Bladder microvascular endothelial cell (primary cell): ENCODE measurements around the gene SSBP1. TPM values are rescaled to one million over a fixed set of nuclear protein-coding genes. Genes with fewer than 3 reads are reported as not detected.

ENCODE experiments used
- total RNA-seq: library from RNA; depleted of rRNA; stranded (reverse); fragments of >200 nt; gene quantifications from 2 replicates; pipeline ENCODE4 v1.2.3, GENCODE V29; 2014

SSBP1 gene, protein sequence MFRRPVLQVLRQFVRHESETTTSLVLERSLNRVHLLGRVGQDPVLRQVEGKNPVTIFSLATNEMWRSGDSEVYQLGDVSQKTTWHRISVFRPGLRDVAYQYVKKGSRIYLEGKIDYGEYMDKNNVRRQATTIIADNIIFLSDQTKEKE
- total RNA-seq: 130 and 147 TPM in 2 replicates

DNA sequence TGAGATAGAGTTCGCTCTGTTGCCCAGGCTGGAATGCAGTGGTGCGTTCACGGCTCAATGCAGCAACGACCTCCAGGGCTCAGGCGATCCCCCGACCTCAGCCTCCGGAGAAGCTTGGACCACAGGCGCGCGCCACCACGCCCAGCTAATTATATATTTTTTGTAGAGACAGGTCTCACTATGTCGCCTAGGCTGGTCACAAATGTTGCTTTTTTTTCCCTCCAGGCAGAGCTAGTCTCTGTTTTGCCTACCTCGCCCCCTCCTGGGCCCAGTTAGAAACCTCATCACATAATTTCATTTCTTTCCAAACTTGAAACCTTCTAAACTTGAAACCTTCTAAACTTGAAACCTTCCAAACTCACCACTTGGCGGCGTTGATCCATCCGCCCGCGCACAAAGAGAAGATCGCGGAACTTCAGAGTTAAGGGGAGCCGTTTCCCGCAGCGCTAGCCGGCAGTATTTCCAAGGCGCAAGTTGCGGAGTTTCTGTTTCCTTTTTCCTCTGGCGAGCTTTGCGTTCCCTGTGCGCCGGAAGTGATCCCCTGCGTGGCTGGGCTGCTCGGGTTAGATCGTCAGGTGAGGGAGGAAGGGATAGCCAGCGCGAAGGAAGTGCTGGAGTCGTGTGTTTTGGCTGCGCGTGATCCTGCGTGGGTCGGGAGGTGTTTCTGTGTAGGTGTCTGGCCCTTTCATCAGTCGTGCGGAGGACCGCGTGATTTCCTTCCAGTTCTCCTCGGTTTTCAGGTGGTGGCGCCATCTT lies at the start of gene SSBP1:
SSBP1 (plus strand) TSS at position 523 of the 756 bp plus-strand sequence. CDS start 809 bp downstream, outside the sequence.

DNA sequence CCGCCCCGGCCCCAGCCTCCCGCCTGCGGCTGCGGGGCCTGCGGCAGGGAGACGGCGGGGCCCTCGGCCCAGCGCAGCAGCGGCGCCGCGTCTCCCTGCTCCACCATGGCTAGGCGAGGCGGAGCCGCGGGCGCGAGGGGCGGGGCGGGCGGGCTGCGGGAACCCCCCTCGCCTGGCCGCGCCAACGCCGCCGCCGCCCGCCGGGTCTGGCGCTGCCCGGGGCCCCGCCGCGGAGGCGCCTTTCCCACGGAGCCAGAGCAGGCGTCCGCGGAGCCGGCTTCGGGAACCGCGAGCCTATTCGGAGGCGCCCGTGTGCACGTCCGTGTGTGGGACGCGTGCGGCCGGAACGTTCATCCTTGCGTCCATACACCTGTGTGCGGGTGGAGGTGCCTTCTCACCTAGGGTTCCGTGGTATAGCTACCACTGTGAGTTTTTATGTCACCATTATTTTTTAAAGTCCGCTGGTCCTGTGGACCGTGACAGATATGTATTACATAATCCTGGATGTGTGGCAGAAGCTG lies 36.1 kb upstream of the SSBP1 start, which contains the start of gene DENND11:
DENND11 (minus strand) TSS at position 120 of the 521 bp plus-strand sequence; CDS start at position 107, 13 bp downstream.

DNA sequence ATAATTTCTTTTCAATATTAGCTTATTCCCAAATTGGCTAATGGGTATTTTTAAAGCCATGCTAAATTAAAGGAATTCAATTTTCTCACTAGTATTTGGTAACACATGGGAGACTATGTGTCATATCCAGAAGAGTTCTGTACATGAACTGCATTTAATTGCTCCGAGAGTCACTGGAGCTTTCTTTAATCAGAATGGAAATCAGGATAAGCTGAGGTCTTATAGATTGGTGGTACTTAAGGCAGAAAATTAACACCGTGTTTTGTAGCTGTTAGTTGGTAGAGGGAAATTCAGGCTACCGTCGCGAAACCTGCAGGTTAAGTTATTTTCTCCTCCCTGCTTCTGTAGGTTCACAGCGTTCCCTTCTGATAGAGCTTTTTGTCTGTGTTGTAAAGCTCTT lies 29.8 kb upstream of the SSBP1 start, which contains the start of gene WEE2:
WEE2 (plus strand) TSS at position 3 of the 400 bp plus-strand sequence. CDS start 406 bp downstream, outside the sequence.

DNA sequence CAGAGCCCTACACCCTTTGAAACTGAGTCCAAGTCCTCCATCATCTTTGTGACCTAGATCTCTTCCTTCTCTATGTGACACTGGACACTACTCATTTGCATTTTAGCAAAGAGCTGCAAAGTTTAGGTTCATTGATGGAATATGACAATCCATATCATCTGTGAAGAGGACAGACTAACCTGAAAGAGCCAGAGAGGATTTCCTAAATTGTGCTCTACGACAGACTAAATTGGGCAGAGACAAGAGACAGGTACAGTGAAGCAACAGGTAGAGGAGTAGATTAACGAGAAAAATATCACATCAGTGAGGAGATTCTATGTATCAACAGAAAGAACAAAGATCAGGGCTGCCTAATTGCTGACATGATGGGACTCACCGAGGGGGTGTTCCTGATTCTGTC lies 25.6 kb downstream of the SSBP1 start, which contains the start of gene TAS2R3:
TAS2R3 (plus strand) TSS at position 301 of the 400 bp plus-strand sequence; CDS start at position 363, 62 bp downstream.

DNA sequence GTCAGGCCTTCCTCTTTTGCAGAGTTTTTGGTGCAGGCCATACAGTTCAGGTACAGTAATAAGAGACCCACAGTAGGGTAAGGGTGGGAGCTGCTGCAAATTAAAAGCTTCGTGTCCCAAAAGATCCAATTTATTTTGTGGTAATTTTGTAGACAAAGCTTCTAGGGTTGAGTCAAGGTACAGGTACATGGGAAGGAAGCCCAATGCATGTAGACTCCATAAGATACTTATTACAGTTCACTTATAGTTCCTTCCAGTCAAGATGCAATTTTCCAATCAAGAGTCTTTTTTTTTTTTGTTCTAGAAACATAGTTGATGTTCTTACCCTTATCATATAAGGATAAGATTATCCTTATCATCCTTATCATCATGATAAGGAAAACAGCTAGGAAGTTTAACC lies 38.2 kb downstream of the SSBP1 start, which contains the start of gene TAS2R4:
TAS2R4 (plus strand) TSS at position 301 of the 400 bp plus-strand sequence. CDS start 1,815 bp downstream, outside the sequence.

DNA sequence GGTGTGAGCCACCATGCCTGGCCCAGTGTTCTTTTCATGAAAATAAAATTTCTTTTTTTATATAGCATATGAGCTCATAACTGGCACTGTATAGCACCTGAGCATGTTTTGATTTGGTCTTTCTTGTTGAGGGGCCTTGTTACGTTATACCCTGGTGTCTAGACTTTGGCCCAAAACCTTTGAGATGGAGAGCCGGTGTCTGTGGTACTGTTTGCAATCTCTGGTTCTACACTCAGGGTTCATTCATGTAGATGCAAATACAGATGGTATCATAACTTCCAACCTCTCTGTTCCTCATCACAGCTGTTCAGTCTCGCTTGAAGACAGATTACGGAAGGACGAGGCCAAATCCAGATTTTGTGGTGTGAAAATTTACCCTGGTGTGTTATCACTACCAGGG lies 51.8 kb downstream of the SSBP1 start, which contains the start of gene TAS2R5:
TAS2R5 (plus strand) TSS at position 301 of the 400 bp plus-strand sequence. CDS start 145 bp downstream, outside the sequence.

Other genes starting within 250 kb of the SSBP1 start
- gene AGK, start 186.9 kb upstream of the SSBP1 start, total RNA-seq: 15.2 and 27.9 TPM in 2 replicates
- gene DENND11, start 36.2 kb upstream of the SSBP1 start, total RNA-seq: 28.8 and 161 TPM in 2 replicates
- gene WEE2, start 30.0 kb upstream of the SSBP1 start, total RNA-seq: not detected in 2 replicates
- 0.97 and 3.9 TPM in 2 replicates for gene TAS2R3, start 25.7 kb downstream of the SSBP1 start, total RNA-seq
- 0.32 and 2.1 TPM in 2 replicates for gene TAS2R4, start 38.3 kb downstream of the SSBP1 start, total RNA-seq
- gene TAS2R5, start 51.9 kb downstream of the SSBP1 start, total RNA-seq: 0.16 and 2.8 TPM in 2 replicates
- gene PRSS37, start 103.1 kb downstream of the SSBP1 start, total RNA-seq: not detected in 2 replicates
- gene OR9A4, start 178.0 kb downstream of the SSBP1 start, total RNA-seq: not detected in 2 replicates
- not detected in 2 replicates for gene CLEC5A, start 208.6 kb downstream of the SSBP1 start, total RNA-seq
- gene TAS2R38, start 235.4 kb downstream of the SSBP1 start, total RNA-seq: not detected in 2 replicates